Pancreas (tissue), 10 donors: ENCODE data around the gene NTNG2. TPM values are rescaled to one million over a fixed set of nuclear protein-coding genes. Genes with fewer than 3 reads are reported as not detected.

ENCODE experiments used
- ATAC-seq, 4 donors: fragments of 200-7000 bp; cut with Tn5 transposase; one replicate each; pipeline versions ENCODE4 v1.8.0 to v1.9.1; 2020; ENCODE audit warnings: mild to moderate bottlenecking in 4 of 4, moderate library complexity in 4 of 4
- DNase-seq, 6 donors: peaks; one replicate each; pipeline ENCODE4 v3.0.0-alpha.2; 2020
- FAIRE-seq: peaks from 2 replicates; lab custom pipeline; 2012; peaks lifted over from hg19 to GRCh38; lab: Jason Lieb, UNC
- H3K27ac ChIP-seq, 4 donors: fragments of 200-600 bp; sonication (generic); 1 replicate in 3 of 4; 2 replicates in 1 of 4; pipeline versions ENCODE4 v1.5.0 to v1.8.0; 2020
- H3K27me3 ChIP-seq, 4 donors: fragments of 200-600 bp; one replicate each; pipeline ENCODE4 v1.8.0; 2021
- H3K36me3 ChIP-seq, 3 donors: fragments of 200-600 bp; sonication (generic) in 1 of 3; one replicate each; pipeline versions ENCODE4 v1.5.0 to v1.8.0; 2020 to 2021
- H3K4me1 ChIP-seq, 3 donors: fragments of 200-600 bp; one replicate each; pipeline ENCODE4 v1.8.0; 2021
- H3K4me3 ChIP-seq, 4 donors: fragments of 200-600 bp; sonication (generic) in 2 of 4; one replicate each; pipeline versions ENCODE4 v1.5.0 to v1.8.0; 2020 to 2021
- H3K9me3 ChIP-seq, 4 donors: fragments of 200-600 bp; one replicate each; pipeline ENCODE4 v1.8.0; 2021
- CTCF ChIP-seq, 4 donors: fragments of 200-600 bp; sonication (generic) in 3 of 4; IDR thresholded peaks; one replicate each; pipeline versions ENCODE4 v1.5.0 to v1.8.0; 2021; ENCODE audit warnings: antibody characterized with exemption in 4 of 4
- WGBS, 2 donors: extraction: QIAGEN DNeasy Blood & Tissue Kit; methylation state at CpG; one replicate each; pipeline ENCODE4 v1.1.7; 2013; 5-methylcytosine and 5-hydroxymethylcytosine counted together
- intact Hi-C, 3 donors: fragments of 100-400 bp; cut with DNase I; formaldehyde crosslinking; loops; one replicate each; pipeline versions ENCODE4 v1.11.1 to v1.14.2; 2022
- polyA plus RNA-seq, 2 donors: library from polyadenylated mRNA; stranded (reverse); fragments of 200-250 nt; gene quantifications; one replicate each; pipeline ENCODE4 v1.2.3, GENCODE V29; 2013
- total RNA-seq, 6 donors: library from RNA; stranded (reverse); fragmentation: NEBNext Ultra II Directional in 4 of 6; extraction: Animal tissue kit (Norgen Biotek cat#: 25700) in 4 of 6; gene quantifications; one replicate each; pipeline versions ENCODE4 v1.2.1 to v1.2.4, GENCODE V29; 2021 to 2023
- donor health status: healthy with polysubstance abuse.
- donor health status: DM: no; HTN: no; CAD: no; lungs with moderate emphysema.
- donor health status: DM: no; HTN: no; CAD: no.
- donor health status: control.
- donor health status: control.
- donor health status: Bipolar disorder and iron deficiency.
- donor health status: DM: yes; HTN: yes; CAD: no.
- donor health status: DM: no; HTN: no; CAD: no.
- donor health status: DM: no; HTN: no; CAD: no.
- donor health status: DM: yes; HTN: yes; CAD: no.

Gene NTNG2
- total and polyA plus RNA-seq, 8 donors: 1.0 to 6.4 (median 2.4) TPM

GRCh38 chr9:132236662-132237311 lies 74.9 kb downstream of the NTNG2 start:
- peak in 2 of 4 donors; percentile 0 to 7 for TF ChIP-seq CTCF (IDR thresholded peaks at IDR 0.05)
- H3K9me3 ChIP-seq: no peaks in the 10 kb centered on the region
- H3K27me3 ChIP-seq: no peaks in the 10 kb centered on the region
- no peak for ATAC-seq
- no peak overlapping the region for H3K4me3 ChIP-seq
- H3K27ac ChIP-seq: no peak overlapping the region
- 36 to 45% methylated on average over 18 of the region's 18 CpGs for WGBS, 2 donors
- peaks cover 0 to 6% (median 6%) of the 10 kb centered on the region in 3 donors for H3K4me1 ChIP-seq
- no peak for FAIRE-seq
- no peaks in the 10 kb centered on the region for H3K36me3 ChIP-seq
- DNase-seq: no peak
- intact Hi-C loops: loop anchor here in 2 of 3 donors (5.0 to 10.0 kb wide), 4 partner anchors 62 to 474 kb away; no protein-coding TSS in a partner anchor

- Histone ChIP-seq H3K9me3 (no peaks in the 10 kb centered on the region), H3K27ac (no peak overlapping the region), H3K27me3 (no peaks in the 10 kb centered on the region), H3K36me3 (no peaks in the 10 kb centered on the region), H3K4me3 (no peak overlapping the region), H3K4me1 (peaks cover 0 to 6% (median 6%) of the 10 kb centered on the region in 3 donors)
- no peak for TF ChIP-seq CTCF (IDR thresholded peaks at IDR 0.05)
- DNase-seq (no peak), FAIRE-seq (no peak), ATAC-seq (no peak)
- 59 to 70% methylated on average over 9 of the region's 9 CpGs for WGBS, 2 donors
- intact Hi-C loops: loop anchor here in 2 of 3 donors (5.0 to 10.0 kb wide), 4 partner anchors 63 to 475 kb away; no protein-coding TSS in a partner anchor
Observed at GRCh38 chr9:132237481-132237880, 75.6 kb downstream of the NTNG2 start.

GRCh38 chr9:132238026-132238972 lies 76.4 kb downstream of the NTNG2 start:
- intact Hi-C loops: loop anchor here in 2 of 3 donors (5.0 to 10.0 kb wide), 4 partner anchors 63 to 476 kb away; no protein-coding TSS in a partner anchor
- peak in 2 of 6 donors; percentile 12 to 63 for DNase-seq
- Histone ChIP-seq H3K9me3 (no peaks in the 10 kb centered on the region), H3K27ac (no peak overlapping the region), H3K36me3 (no peaks in the 10 kb centered on the region), H3K27me3 (no peaks in the 10 kb centered on the region), H3K4me3 (no peak overlapping the region), H3K4me1 (peaks cover 5 to 13% (median 6%) of the 10 kb centered on the region in 3 donors)
- FAIRE-seq: no peak
- WGBS, 2 donors: 74 to 84% methylated on average over 21 to 22 of the region's 22 CpGs
- ATAC-seq: no peak
- TF ChIP-seq CTCF (IDR thresholded peaks at IDR 0.05): no peak

- Histone ChIP-seq H3K4me3 (no peak overlapping the region), H3K4me1 (peaks cover 9 to 17% (median 11%) of the 10 kb centered on the region in 3 donors), H3K27ac (no peak overlapping the region), H3K36me3 (no peaks in the 10 kb centered on the region), H3K9me3 (no peaks in the 10 kb centered on the region), H3K27me3 (no peaks in the 10 kb centered on the region)
- FAIRE-seq: no peak
- DNase-seq: peak in 2 of 6 donors; percentile 16 to 60
- no peak for ATAC-seq
- WGBS, 2 donors: 82 to 85% methylated on average over 19 of the region's 19 CpGs
- intact Hi-C loops: loop anchor here in 2 of 3 donors (5.0 to 10.0 kb wide), 4 partner anchors 64 to 477 kb away; no protein-coding TSS in a partner anchor
- TF ChIP-seq CTCF (IDR thresholded peaks at IDR 0.05): no peak
Observed at GRCh38 chr9:132238992-132239391, 77.1 kb downstream of the NTNG2 start.
